GM21786 (cell line): ENCODE data around the gene DIRAS3.
"Not testable (repeated sequence)": the region's sequence is repeated elsewhere in the genome, so short reads cannot be mapped to it uniquely, and the experiment has no call there.

Experiments
- ATAC-seq: cut with Tn5 transposase; IDR thresholded peaks from one replicate; pipeline ENCODE4 v1.9.1; 2021; ENCODE audit not compliant: unreplicated experiment

Gene DIRAS3

GRCh38 chr1:68024635-68025338 is 25.6 kb downstream of the DIRAS3 start:
- ATAC-seq = no peak

DNA sequence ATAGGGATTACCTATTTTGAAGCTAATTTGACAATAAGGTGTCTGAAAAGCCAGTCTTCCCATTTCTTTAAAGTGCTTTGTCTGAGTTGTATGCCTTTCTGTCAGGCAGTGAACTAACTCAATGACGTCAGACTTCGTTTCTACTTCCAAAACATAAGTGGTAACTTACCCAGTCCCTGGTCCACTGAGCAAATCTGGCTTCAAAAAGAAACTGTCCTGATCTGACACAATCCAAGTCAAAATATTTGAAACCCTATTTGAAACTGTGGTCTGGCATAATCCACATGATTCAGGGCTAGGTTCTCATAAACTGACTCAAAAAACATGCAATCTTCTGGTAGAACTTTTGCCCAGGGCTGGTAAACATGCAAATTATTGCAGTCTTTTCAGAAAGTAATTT is 34.0 kb downstream of the DIRAS3 start:
- no peak for ATAC-seq

DNA sequence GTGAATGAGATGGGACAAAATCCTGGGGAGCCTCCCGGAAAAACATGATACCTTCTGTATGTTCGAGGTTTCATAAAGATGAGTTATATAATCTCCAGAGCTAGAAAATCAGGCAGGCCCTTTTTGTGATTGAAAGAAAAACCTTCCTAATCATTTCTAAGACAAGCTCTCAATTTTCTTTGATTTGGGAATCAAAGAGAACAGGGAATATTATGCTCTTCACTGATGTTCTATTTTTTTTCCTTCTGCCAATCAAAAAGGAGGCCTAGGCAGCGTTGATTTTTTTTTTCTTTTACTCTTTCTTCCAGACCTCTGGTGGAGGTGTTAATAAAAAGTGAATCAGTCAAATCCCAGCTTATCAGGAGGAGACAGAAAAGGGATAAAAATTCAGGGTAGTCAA is 34.5 kb downstream of the DIRAS3 start:
- ATAC-seq = no peak

- ATAC-seq = no peak
Measured at GRCh38 chr1:68015369-68015768, 35.1 kb downstream of the DIRAS3 start.

DNA sequence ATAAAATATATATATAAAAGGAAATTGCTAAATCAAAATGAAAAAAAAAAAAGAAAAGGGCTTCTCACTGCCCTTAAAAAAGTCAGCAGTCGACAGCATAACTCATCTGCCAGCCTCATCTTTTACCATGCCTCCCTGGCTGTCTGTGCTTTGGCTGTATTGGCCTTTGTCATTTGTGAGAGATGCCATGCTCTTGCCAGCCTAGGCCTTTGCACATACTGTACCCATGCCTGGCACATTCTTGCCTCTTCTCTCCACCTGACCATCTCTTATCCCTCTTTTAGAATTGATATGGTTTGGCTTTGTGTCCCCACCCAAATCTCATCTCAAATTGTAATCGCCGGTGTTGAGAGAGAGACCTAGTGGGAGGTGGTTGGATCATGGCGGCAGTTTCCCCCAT is 37.1 kb downstream of the DIRAS3 start:
- ATAC-seq = no peak

GRCh38 chr1:68011657-68012375 is 38.6 kb downstream of the DIRAS3 start:
- ATAC-seq = no peak

DNA sequence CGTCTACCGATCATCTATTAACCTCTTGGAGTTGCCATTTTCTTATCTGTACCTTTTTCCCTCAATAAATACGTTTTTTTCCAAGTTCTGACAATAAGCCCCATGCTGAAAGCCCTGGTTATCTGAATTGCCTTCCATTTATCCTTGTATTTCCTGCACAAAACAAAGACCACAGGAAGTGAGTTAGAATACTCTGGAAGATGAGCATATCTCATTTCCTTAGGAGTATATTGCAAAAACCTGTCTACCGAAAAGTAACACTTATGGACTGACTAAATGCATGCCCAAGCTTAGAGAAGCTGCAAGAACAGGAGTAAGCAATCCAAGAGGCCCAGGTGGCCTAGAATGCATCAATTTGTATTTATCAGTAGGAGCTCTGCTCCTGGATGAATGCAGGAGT is 39.9 kb downstream of the DIRAS3 start:
- ATAC-seq = no peak

DNA sequence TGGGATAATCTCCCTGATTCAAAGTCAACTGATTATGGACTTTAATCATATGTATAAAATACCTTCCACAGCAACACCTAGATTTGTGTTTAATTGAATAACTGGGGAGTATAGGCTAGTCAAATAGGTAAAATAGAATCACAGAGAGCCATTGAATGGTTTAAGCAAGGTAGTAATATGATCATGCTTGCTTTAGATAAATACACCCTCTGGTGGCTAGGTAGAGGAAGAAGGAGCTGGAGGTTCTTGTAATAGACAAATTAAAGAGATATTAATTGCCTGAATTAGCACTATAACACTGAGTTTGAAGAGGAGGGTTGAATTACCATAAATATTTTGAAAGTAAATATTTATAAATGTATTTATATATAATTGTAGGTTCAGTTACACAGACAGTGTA is 40.3 kb downstream of the DIRAS3 start:
- ATAC-seq = no peak

DNA sequence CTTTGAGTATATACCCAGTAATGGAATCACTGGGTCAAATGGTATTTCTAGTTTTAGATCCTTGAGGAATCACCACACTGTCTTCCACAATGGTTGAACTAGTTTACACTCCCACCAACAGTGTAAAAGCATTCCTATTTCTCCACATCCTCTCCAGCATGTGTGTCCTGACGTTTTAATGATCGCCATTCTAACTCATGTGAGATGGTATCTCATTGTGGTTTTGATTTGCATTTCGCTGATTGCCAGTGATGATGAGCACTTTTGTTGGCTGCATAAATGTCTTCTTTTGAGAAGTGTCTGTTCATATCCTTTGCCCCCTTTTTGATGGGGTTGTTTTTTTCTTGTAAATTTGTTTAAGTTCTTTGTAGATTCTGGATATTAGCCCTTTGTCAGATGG is 46.8 kb downstream of the DIRAS3 start:
- not testable (repeated sequence) for ATAC-seq

- ATAC-seq = no peak
Measured at GRCh38 chr1:68000191-68000590, 50.2 kb downstream of the DIRAS3 start.

GRCh38 chr1:67997746-67998145 is 52.7 kb downstream of the DIRAS3 start:
- ATAC-seq = no peak
